ENCODE results near the gene NEIL3.

Gene NEIL3

GRCh38 chr4:177320721-177321120, 11.0 kb downstream of the NEIL3 start:
- no peak overlapping the region for H3K4me3 Mint-ChIP-seq
- no peaks in the 10 kb centered on the region for H3K27me3 Mint-ChIP-seq
- H3K4me1 Mint-ChIP-seq (ENCODE audit: low read depth), result peaks cover 23% of the 10 kb centered on the region
- no peaks in the 10 kb centered on the region for H3K9me3 Mint-ChIP-seq
- peaks cover 27% of the 10 kb centered on the region for H3K36me3 Mint-ChIP-seq (ENCODE audit: low read depth)
- no peak overlapping the region for H3K27ac Mint-ChIP-seq

- H3K9me3 Mint-ChIP-seq, result no peaks in the 10 kb centered on the region
- no peak overlapping the region for H3K4me3 Mint-ChIP-seq
- H3K27ac Mint-ChIP-seq, result no peak overlapping the region
- no peaks in the 10 kb centered on the region for H3K27me3 Mint-ChIP-seq
- peaks cover 27% of the 10 kb centered on the region for H3K36me3 Mint-ChIP-seq (ENCODE audit: low read depth)
- peaks cover 14% of the 10 kb centered on the region for H3K4me1 Mint-ChIP-seq (ENCODE audit: low read depth)
These were observed 12.0 kb downstream of the NEIL3 start for GRCh38 chr4:177321647-177322046.

GRCh38 chr4:177322266-177322665, 12.6 kb downstream of the NEIL3 start:
- Mint-ChIP-seq H3K4me1 (ENCODE audit: low read depth) (peaks cover 8% of the 10 kb centered on the region), H3K36me3 (ENCODE audit: low read depth) (peaks cover 33% of the 10 kb centered on the region), H3K27ac (no peak overlapping the region), H3K4me3 (no peak overlapping the region), H3K9me3 (no peaks in the 10 kb centered on the region), H3K27me3 (no peaks in the 10 kb centered on the region)

GRCh38 chr4:177322881-177323280, 13.2 kb downstream of the NEIL3 start:
- Mint-ChIP-seq H3K9me3 (no peaks in the 10 kb centered on the region), H3K27ac (no peak overlapping the region), H3K36me3 (ENCODE audit: low read depth) (peaks cover 39% of the 10 kb centered on the region), H3K27me3 (no peaks in the 10 kb centered on the region), H3K4me3 (no peak overlapping the region), H3K4me1 (ENCODE audit: low read depth) (peaks cover 8% of the 10 kb centered on the region)

- H3K27ac Mint-ChIP-seq, result no peak overlapping the region
- no peak overlapping the region for H3K4me3 Mint-ChIP-seq
These were observed 13.7 kb downstream of the NEIL3 start for GRCh38 chr4:177323416-177323815.

GRCh38 chr4:177332119-177332518, 22.4 kb downstream of the NEIL3 start:
- Mint-ChIP-seq H3K4me3 (no peak overlapping the region), H3K36me3 (ENCODE audit: low read depth) (peaks cover 37% of the 10 kb centered on the region), H3K27ac (no peak overlapping the region)

More at GRCh38 chr4:177323416-177323815, 13.7 kb downstream of the NEIL3 start:
- H3K4me1 Mint-ChIP-seq (ENCODE audit: low read depth), result peaks cover 8% of the 10 kb centered on the region
- H3K27me3 Mint-ChIP-seq, result no peaks in the 10 kb centered on the region
- H3K9me3 Mint-ChIP-seq, result no peaks in the 10 kb centered on the region
- H3K36me3 Mint-ChIP-seq (ENCODE audit: low read depth), result peaks cover 44% of the 10 kb centered on the region

GRCh38 chr4:177339477-177340374, 30.1 kb downstream of the NEIL3 start:
- Mint-ChIP-seq H3K9me3 (no peaks in the 10 kb centered on the region), H3K4me3 (no peak overlapping the region), H3K27me3 (no peaks in the 10 kb centered on the region), H3K27ac (no peak overlapping the region), H3K36me3 (ENCODE audit: low read depth) (peaks cover 13% of the 10 kb centered on the region), H3K4me1 (ENCODE audit: low read depth) (peaks cover 10% of the 10 kb centered on the region)

More at GRCh38 chr4:177332119-177332518, 22.4 kb downstream of the NEIL3 start:
- H3K9me3 Mint-ChIP-seq, result peaks cover 7% of the 10 kb centered on the region
- no peaks in the 10 kb centered on the region for H3K27me3 Mint-ChIP-seq
- H3K4me1 Mint-ChIP-seq (ENCODE audit: low read depth), result peaks cover 4% of the 10 kb centered on the region

- Mint-ChIP-seq H3K27ac (no peak overlapping the region), H3K9me3 (no peaks in the 10 kb centered on the region)
These were observed 38.7 kb downstream of the NEIL3 start for GRCh38 chr4:177348348-177348747.

GRCh38 chr4:177349191-177349590, 39.5 kb downstream of the NEIL3 start:
- peaks cover 27% of the 10 kb centered on the region for H3K36me3 Mint-ChIP-seq (ENCODE audit: low read depth)
- no peak overlapping the region for H3K27ac Mint-ChIP-seq
- H3K4me3 Mint-ChIP-seq, result no peak overlapping the region
- H3K27me3 Mint-ChIP-seq, result no peaks in the 10 kb centered on the region
- no peaks in the 10 kb centered on the region for H3K4me1 Mint-ChIP-seq (ENCODE audit: low read depth)
- no peaks in the 10 kb centered on the region for H3K9me3 Mint-ChIP-seq

More at GRCh38 chr4:177348348-177348747, 38.7 kb downstream of the NEIL3 start:
- Mint-ChIP-seq H3K36me3 (ENCODE audit: low read depth) (peaks cover 24% of the 10 kb centered on the region), H3K27me3 (no peaks in the 10 kb centered on the region), H3K4me1 (ENCODE audit: low read depth) (no peaks in the 10 kb centered on the region), H3K4me3 (no peak overlapping the region)

GRCh38 chr4:177351622-177352244, 42.1 kb downstream of the NEIL3 start:
- H3K27ac Mint-ChIP-seq, result no peak overlapping the region
- H3K4me3 Mint-ChIP-seq, result no peak overlapping the region
- no peaks in the 10 kb centered on the region for H3K9me3 Mint-ChIP-seq
- peaks cover 22% of the 10 kb centered on the region for H3K36me3 Mint-ChIP-seq (ENCODE audit: low read depth)
- no peaks in the 10 kb centered on the region for H3K4me1 Mint-ChIP-seq (ENCODE audit: low read depth)
- H3K27me3 Mint-ChIP-seq, result no peaks in the 10 kb centered on the region

- Mint-ChIP-seq H3K4me3 (no peak overlapping the region), H3K9me3 (no peaks in the 10 kb centered on the region), H3K4me1 (ENCODE audit: low read depth) (no peaks in the 10 kb centered on the region), H3K27ac (no peak overlapping the region), H3K27me3 (no peaks in the 10 kb centered on the region), H3K36me3 (ENCODE audit: low read depth) (peaks cover 15% of the 10 kb centered on the region)
These were observed 46.5 kb downstream of the NEIL3 start for GRCh38 chr4:177356206-177356605.

- Mint-ChIP-seq H3K9me3 (no peaks in the 10 kb centered on the region), H3K36me3 (ENCODE audit: low read depth) (peaks cover 17% of the 10 kb centered on the region), H3K4me3 (no peak overlapping the region), H3K4me1 (ENCODE audit: low read depth) (no peaks in the 10 kb centered on the region), H3K27ac (no peak overlapping the region), H3K27me3 (no peaks in the 10 kb centered on the region)
These were observed 47.2 kb downstream of the NEIL3 start for GRCh38 chr4:177356921-177357320.

GRCh38 chr4:177367336-177367735, 57.7 kb downstream of the NEIL3 start:
- H3K4me1 Mint-ChIP-seq (ENCODE audit: low read depth), result no peaks in the 10 kb centered on the region
- no peak overlapping the region for H3K27ac Mint-ChIP-seq
- no peaks in the 10 kb centered on the region for H3K27me3 Mint-ChIP-seq
- peaks cover 3% of the 10 kb centered on the region for H3K9me3 Mint-ChIP-seq
- no peak overlapping the region for H3K4me3 Mint-ChIP-seq
- no peaks in the 10 kb centered on the region for H3K36me3 Mint-ChIP-seq (ENCODE audit: low read depth)

- H3K27me3 Mint-ChIP-seq, result no peaks in the 10 kb centered on the region
- H3K4me1 Mint-ChIP-seq (ENCODE audit: low read depth), result no peaks in the 10 kb centered on the region
- H3K9me3 Mint-ChIP-seq, result peaks cover 3% of the 10 kb centered on the region
- H3K27ac Mint-ChIP-seq, result no peak overlapping the region
- H3K4me3 Mint-ChIP-seq, result no peak overlapping the region
- no peaks in the 10 kb centered on the region for H3K36me3 Mint-ChIP-seq (ENCODE audit: low read depth)
These were observed 59.7 kb downstream of the NEIL3 start for GRCh38 chr4:177369372-177369771.

GRCh38 chr4:177371461-177371860, 61.8 kb downstream of the NEIL3 start:
- peaks cover 3% of the 10 kb centered on the region for H3K9me3 Mint-ChIP-seq
- H3K4me1 Mint-ChIP-seq (ENCODE audit: low read depth), result no peaks in the 10 kb centered on the region
- no peak overlapping the region for H3K27ac Mint-ChIP-seq
- no peak overlapping the region for H3K4me3 Mint-ChIP-seq
- H3K36me3 Mint-ChIP-seq (ENCODE audit: low read depth), result no peaks in the 10 kb centered on the region
- H3K27me3 Mint-ChIP-seq, result no peaks in the 10 kb centered on the region
